ENCODE results near the gene KIF25.
"Not testable (repeated sequence)": the region's sequence is repeated elsewhere in the genome, so short reads cannot be mapped to it uniquely, and the experiment has no call there.

Gene KIF25

GRCh38 chr6:167975458-167975857 is 22.0 kb upstream of the KIF25 start:
- no peak for DNase-seq

GRCh38 chr6:167976116-167976657 is 21.3 kb upstream of the KIF25 start:
- not testable (repeated sequence) for DNase-seq

- no peak for DNase-seq
These were observed 20.8 kb upstream of the KIF25 start for GRCh38 chr6:167976708-167977107.

GRCh38 chr6:167977717-167978467 is 19.6 kb upstream of the KIF25 start:
- no peak for DNase-seq

- no peak for DNase-seq
These were observed 18.9 kb upstream of the KIF25 start for GRCh38 chr6:167978607-167979006.

GRCh38 chr6:167979436-167980139 is 17.9 kb upstream of the KIF25 start:
- no peak for DNase-seq

GRCh38 chr6:167980911-167981580 is 16.4 kb upstream of the KIF25 start:
- no peak for DNase-seq

GRCh38 chr6:167981916-167982462 is 15.5 kb upstream of the KIF25 start:
- DNase-seq = no peak

- DNase-seq = no peak
These were observed 13.2 kb upstream of the KIF25 start for GRCh38 chr6:167984144-167984719.

GRCh38 chr6:167984876-167985604 is 12.4 kb upstream of the KIF25 start:
- DNase-seq = no peak

GRCh38 chr6:167985911-167986595 is 11.4 kb upstream of the KIF25 start:
- no peak for DNase-seq

- DNase-seq = no peak
These were observed 9.9 kb upstream of the KIF25 start for GRCh38 chr6:167987396-167988153.

GRCh38 chr6:167988154-167988495 is 9.3 kb upstream of the KIF25 start:
- no peak for DNase-seq

GRCh38 chr6:167988945-167989841 is 8.3 kb upstream of the KIF25 start:
- no peak for DNase-seq

- no peak for DNase-seq
These were observed 7.2 kb upstream of the KIF25 start for GRCh38 chr6:167990016-167990945.

- DNase-seq = no peak
These were observed 4.3 kb upstream of the KIF25 start for GRCh38 chr6:167993169-167993568.

GRCh38 chr6:167993831-167994230 is 3.6 kb upstream of the KIF25 start:
- no peak for DNase-seq

- DNase-seq = no peak
These were observed 2.2 kb upstream of the KIF25 start for GRCh38 chr6:167995302-167995701.
